ENCODE measurements around the gene DHRS2. TPM values are rescaled to one million over a fixed set of nuclear protein-coding genes. Genes with fewer than 3 reads are reported as not detected.

Gene DHRS2
- total and polyA plus RNA-seq, 2 of the 13 experiments (the other 11 are each of a cell fraction or from before 2014, with no cell fraction given), result 1,621 to 3,021 TPM

- TF ChIP-seq MAFK (conservative IDR thresholded peaks at IDR 0.05 in 1 of 2, IDR thresholded peaks at IDR 0.05 in 1 of 2; ENCODE audit: low read length in 2 of 2) (peak; percentile 18 to 35; a peak in 2 of 4 replicates), ZNF180 (CRISPR knock-in tag; IDR thresholded peaks at IDR 0.05; ENCODE audit: borderline replicate concordance, low read depth) (no peak), PAX8 (CRISPR knock-in tag; IDR thresholded peaks at IDR 0.05; ENCODE audit: borderline replicate concordance) (peak; percentile 98), HDAC1 (CRISPR knock-in tag; IDR thresholded peaks at IDR 0.05) (peak; percentile 51; the same call in 1 of the 2 replicates), ZNF589 (CRISPR knock-in tag; conservative IDR thresholded peaks at IDR 0.05) (0 out of 2 replicates have a peak, but pooled peaks have one; percentile 41), ZNF446 (CRISPR knock-in tag; IDR thresholded peaks at IDR 0.05) (no peak), GPN1 (CRISPR knock-in tag; IDR thresholded peaks at IDR 0.05; ENCODE audit: borderline replicate concordance) (no peak), SKI (IDR thresholded peaks at IDR 0.05; ENCODE audit: partially characterized antibody) (peak; percentile 98), ZNF235 (CRISPR knock-in tag; IDR thresholded peaks at IDR 0.05; ENCODE audit: borderline replicate concordance) (0 out of 2 replicates have a peak, but pooled peaks have one; percentile 50), ZNF839 (CRISPR knock-in tag; IDR thresholded peaks at IDR 0.05; ENCODE audit: borderline replicate concordance) (peak; percentile 98; the same call in 1 of the 2 replicates), KDM4B (CRISPR knock-in tag; IDR thresholded peaks at IDR 0.05) (peak; percentile 99), RNF219 (CRISPR knock-in tag; IDR thresholded peaks at IDR 0.05) (no peak; the same call in 1 of the 2 replicates), ATRX (CRISPR knock-in tag; IDR thresholded peaks at IDR 0.05; ENCODE audit: borderline replicate concordance) (0 out of 2 replicates have a peak, but pooled peaks have one; percentile 64), EEA1 (CRISPR knock-in tag; IDR thresholded peaks at IDR 0.05; ENCODE audit: borderline replicate concordance) (peak; percentile 70; the same call in 1 of the 2 replicates), ELF3 (CRISPR knock-in tag; IDR thresholded peaks at IDR 0.05) (peak; percentile 98), REPIN1 (CRISPR knock-in tag; IDR thresholded peaks at IDR 0.05; ENCODE audit: borderline replicate concordance, low read depth) (peak; percentile 100)
- TF ChIP-seq, protein P1, sequence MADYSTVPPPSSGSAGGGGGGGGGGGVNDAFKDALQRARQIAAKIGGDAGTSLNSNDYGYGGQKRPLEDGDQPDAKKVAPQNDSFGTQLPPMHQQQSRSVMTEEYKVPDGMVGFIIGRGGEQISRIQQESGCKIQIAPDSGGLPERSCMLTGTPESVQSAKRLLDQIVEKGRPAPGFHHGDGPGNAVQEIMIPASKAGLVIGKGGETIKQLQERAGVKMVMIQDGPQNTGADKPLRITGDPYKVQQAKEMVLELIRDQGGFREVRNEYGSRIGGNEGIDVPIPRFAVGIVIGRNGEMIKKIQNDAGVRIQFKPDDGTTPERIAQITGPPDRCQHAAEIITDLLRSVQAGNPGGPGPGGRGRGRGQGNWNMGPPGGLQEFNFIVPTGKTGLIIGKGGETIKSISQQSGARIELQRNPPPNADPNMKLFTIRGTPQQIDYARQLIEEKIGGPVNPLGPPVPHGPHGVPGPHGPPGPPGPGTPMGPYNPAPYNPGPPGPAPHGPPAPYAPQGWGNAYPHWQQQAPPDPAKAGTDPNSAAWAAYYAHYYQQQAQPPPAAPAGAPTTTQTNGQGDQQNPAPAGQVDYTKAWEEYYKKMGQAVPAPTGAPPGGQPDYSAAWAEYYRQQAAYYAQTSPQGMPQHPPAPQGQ (CRISPR knock-in tag; IDR thresholded peaks at IDR 0.05; ENCODE audit: borderline replicate concordance), result no peak
- TF ChIP-seq, protein P2, sequence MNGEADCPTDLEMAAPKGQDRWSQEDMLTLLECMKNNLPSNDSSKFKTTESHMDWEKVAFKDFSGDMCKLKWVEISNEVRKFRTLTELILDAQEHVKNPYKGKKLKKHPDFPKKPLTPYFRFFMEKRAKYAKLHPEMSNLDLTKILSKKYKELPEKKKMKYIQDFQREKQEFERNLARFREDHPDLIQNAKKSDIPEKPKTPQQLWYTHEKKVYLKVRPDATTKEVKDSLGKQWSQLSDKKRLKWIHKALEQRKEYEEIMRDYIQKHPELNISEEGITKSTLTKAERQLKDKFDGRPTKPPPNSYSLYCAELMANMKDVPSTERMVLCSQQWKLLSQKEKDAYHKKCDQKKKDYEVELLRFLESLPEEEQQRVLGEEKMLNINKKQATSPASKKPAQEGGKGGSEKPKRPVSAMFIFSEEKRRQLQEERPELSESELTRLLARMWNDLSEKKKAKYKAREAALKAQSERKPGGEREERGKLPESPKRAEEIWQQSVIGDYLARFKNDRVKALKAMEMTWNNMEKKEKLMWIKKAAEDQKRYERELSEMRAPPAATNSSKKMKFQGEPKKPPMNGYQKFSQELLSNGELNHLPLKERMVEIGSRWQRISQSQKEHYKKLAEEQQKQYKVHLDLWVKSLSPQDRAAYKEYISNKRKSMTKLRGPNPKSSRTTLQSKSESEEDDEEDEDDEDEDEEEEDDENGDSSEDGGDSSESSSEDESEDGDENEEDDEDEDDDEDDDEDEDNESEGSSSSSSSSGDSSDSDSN (CRISPR knock-in tag; IDR thresholded peaks at IDR 0.05), result peak; percentile 89
- TF ChIP-seq, protein P3, sequence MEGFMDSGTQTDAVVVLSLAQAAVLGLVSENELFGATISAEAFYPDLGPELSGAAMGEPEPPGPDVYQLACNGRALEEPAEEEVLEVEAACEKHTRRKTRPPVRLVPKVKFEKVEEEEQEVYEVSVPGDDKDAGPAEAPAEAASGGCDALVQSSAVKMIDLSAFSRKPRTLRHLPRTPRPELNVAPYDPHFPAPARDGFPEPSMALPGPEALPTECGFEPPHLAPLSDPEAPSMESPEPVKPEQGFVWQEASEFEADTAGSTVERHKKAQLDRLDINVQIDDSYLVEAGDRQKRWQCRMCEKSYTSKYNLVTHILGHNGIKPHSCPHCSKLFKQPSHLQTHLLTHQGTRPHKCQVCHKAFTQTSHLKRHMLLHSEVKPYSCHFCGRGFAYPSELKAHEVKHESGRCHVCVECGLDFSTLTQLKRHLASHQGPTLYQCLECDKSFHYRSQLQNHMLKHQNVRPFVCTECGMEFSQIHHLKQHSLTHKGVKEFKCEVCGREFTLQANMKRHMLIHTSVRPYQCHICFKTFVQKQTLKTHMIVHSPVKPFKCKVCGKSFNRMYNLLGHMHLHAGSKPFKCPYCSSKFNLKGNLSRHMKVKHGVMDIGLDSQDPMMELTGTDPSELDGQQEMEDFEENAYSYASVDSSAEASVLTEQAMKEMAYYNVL (CRISPR knock-in tag; IDR thresholded peaks at IDR 0.05; ENCODE audit: borderline replicate concordance), result peak; percentile 97; the same call in 1 of the 2 replicates
Observed at GRCh38 chr14:23588884-23589598, 47.1 kb upstream of the DHRS2 start (continued).

Data from HepG2 (cell line).